OCI-LY3 (cell line): Measurements from ENCODE around the gene BRF1.

Experiments
- H2AFZ ChIP-seq: fragments of 200-600, 300-600 bp; shearing (Covaris generic); 2 replicates; pipeline ENCODE4 v1.6.0; 2014; ENCODE audit warnings: antibody characterized with exemption, low read depth, low read length
- H3K27ac ChIP-seq: fragments of 200-600, 300-600 bp; sonication (generic); 2 replicates; pipeline ENCODE4 v1.5.1; 2014; ENCODE audit warnings: mild to moderate bottlenecking, low read length, moderate library complexity, mixed read lengths
- H3K27me3 ChIP-seq: fragments of 200-600, 300-600 bp; sonication (generic); 2 replicates; pipeline ENCODE4 v1.6.1; 2014; ENCODE audit warnings: low read depth, low read length, mixed read lengths
- H3K36me3 ChIP-seq: fragments of 200-600, 300-600 bp; sonication (generic); replicated peaks from 2 replicates; pipeline ENCODE3; 2014; ENCODE audit warnings: low read depth, low read length, mixed read lengths
- H3K4me1 ChIP-seq: fragments of 300-600, 200-600 bp; sonication (generic); 2 replicates; pipeline ENCODE4 v1.6.1; 2014; ENCODE audit warnings: low read length, mixed read lengths
- H3K4me2 ChIP-seq: fragments of 200-600, 300-600 bp; sonication (generic); 2 replicates; pipeline ENCODE4 v1.6.1; 2014; ENCODE audit warnings: low read length, mixed read lengths
- H3K4me3 ChIP-seq: fragments of 300-600, 200-600 bp; sonication (generic); 2 replicates; pipeline ENCODE4 v1.5.1; 2014; ENCODE audit warnings: antibody characterized with exemption, mild to moderate bottlenecking, low read length, moderate library complexity
- H3K79me2 ChIP-seq: fragments of 300-600, 200-600 bp; shearing (Covaris generic); 2 replicates; pipeline ENCODE4 v1.6.1; 2014; ENCODE audit warnings: mild to moderate bottlenecking, low read length, mixed read lengths
- H3K9ac ChIP-seq: fragments of 300-600, 200-600 bp; shearing (Covaris generic); 2 replicates; pipeline ENCODE4 v1.6.0; 2014; ENCODE audit warnings: mild to moderate bottlenecking, low read length, moderate library complexity
- H3K9me3 ChIP-seq: fragments of 200-600, 300-600 bp; shearing (Covaris generic); 2 replicates; pipeline ENCODE4 v1.6.1; 2014; ENCODE audit warnings: low read length, mixed read lengths; ENCODE audit not compliant: insufficient read depth
- H4K20me1 ChIP-seq: fragments of 200-600, 300-600 bp; sonication (generic); 2 replicates; pipeline ENCODE4 v1.6.1; 2016; ENCODE audit warnings: low read length, mixed read lengths; ENCODE audit not compliant: insufficient read depth
- EZH2phosphoT487 ChIP-seq: fragments of 200-600 bp; shearing (Covaris generic); IDR thresholded peaks from 2 replicates; pipeline ENCODE4 v1.6.1; 2018; ENCODE audit warnings: antibody characterized with exemption, mixed run types, low read depth
- TF ChIP-seq, protein P1 (sequence below): fragments of 200-600, 300-600 bp; sonication (generic); IDR thresholded peaks from 2 replicates; pipeline ENCODE4 v1.5.1; 2014; ENCODE audit warnings: antibody characterized with exemption, low read length, low read depth

Gene BRF1

DNA sequence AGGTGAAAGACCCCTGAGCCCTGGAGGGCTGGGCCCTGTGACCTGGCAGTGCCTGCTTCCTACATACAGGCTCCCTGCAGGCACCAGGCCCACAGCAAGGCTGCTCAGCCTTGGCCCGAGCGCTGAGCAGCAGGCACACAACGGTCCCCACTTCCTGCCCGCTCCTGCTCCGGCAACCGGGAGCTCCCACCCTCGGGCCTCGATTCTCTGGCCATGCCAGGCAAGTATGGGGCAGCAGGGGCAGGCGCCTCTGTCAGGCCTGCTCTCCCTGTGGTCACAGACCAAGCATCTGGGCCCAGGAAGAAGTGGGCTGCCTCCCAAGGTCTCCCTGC lies 89.1 kb downstream of the BRF1 start:
- no peaks in the 10 kb centered on the region for H3K9me3 ChIP-seq
- no peaks in the 10 kb centered on the region for H3K36me3 ChIP-seq
- 0 out of 2 replicates have a peak, but pooled peaks cover 6% of the 10 kb centered on the region for H4K20me1 ChIP-seq
- no peak overlapping the region for H3K4me3 ChIP-seq
- no peak for TF ChIP-seq EZH2phosphoT487
- TF ChIP-seq, protein P1, sequence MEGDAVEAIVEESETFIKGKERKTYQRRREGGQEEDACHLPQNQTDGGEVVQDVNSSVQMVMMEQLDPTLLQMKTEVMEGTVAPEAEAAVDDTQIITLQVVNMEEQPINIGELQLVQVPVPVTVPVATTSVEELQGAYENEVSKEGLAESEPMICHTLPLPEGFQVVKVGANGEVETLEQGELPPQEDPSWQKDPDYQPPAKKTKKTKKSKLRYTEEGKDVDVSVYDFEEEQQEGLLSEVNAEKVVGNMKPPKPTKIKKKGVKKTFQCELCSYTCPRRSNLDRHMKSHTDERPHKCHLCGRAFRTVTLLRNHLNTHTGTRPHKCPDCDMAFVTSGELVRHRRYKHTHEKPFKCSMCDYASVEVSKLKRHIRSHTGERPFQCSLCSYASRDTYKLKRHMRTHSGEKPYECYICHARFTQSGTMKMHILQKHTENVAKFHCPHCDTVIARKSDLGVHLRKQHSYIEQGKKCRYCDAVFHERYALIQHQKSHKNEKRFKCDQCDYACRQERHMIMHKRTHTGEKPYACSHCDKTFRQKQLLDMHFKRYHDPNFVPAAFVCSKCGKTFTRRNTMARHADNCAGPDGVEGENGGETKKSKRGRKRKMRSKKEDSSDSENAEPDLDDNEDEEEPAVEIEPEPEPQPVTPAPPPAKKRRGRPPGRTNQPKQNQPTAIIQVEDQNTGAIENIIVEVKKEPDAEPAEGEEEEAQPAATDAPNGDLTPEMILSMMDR: no peak
- no peaks in the 10 kb centered on the region for H3K27me3 ChIP-seq
- H3K4me2 ChIP-seq: no peak overlapping the region
- no peak overlapping the region for H3K9ac ChIP-seq
- no peak overlapping the region for H2AFZ ChIP-seq
- no peaks in the 10 kb centered on the region for H3K4me1 ChIP-seq
- H3K27ac ChIP-seq: no peak overlapping the region
- H3K79me2 ChIP-seq: no peaks in the 10 kb centered on the region

DNA sequence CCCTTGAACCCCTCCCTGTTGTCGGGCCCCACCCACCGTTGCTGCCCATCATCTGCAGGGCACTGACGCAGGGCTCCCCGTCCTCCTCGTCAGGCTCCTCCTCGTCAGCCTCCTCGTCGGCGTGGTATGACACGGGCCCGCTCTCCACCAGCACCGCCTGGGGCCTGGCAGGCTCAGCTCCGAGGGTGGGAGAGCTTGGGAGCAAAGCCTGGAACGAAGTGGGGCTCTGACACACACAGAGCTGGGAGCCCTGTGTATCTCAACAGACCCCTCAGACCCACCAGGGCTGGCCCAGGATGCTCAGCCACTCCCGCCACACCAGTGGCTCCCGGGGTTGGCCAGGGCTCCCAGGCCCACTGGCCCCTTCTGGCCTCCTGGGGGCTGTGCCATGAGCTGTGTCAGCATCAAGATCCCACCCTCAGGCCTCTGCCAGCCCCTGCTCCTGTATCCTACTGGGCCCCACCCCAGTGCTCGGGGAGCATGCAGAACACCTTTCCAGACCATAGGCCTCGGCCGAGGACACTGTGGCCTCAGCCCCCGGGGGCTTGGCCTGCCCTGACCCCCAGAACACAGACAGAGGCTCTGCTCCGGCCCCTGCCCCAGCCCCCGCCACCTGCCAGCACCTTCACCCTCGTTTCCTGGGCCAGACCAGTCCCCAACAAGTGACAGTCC lies 89.6 kb downstream of the BRF1 start:
- TF ChIP-seq, protein P1: no peak
- TF ChIP-seq EZH2phosphoT487: no peak
- Histone ChIP-seq H2AFZ (no peak overlapping the region), H3K27ac (no peak overlapping the region), H3K27me3 (no peaks in the 10 kb centered on the region), H3K79me2 (no peaks in the 10 kb centered on the region), H3K4me3 (no peak overlapping the region), H3K9me3 (no peaks in the 10 kb centered on the region), H3K9ac (no peak overlapping the region), H4K20me1 (0 out of 2 replicates have a peak, but pooled peaks cover 6% of the 10 kb centered on the region), H3K4me1 (no peaks in the 10 kb centered on the region), H3K36me3 (no peaks in the 10 kb centered on the region), H3K4me2 (no peak overlapping the region)

DNA sequence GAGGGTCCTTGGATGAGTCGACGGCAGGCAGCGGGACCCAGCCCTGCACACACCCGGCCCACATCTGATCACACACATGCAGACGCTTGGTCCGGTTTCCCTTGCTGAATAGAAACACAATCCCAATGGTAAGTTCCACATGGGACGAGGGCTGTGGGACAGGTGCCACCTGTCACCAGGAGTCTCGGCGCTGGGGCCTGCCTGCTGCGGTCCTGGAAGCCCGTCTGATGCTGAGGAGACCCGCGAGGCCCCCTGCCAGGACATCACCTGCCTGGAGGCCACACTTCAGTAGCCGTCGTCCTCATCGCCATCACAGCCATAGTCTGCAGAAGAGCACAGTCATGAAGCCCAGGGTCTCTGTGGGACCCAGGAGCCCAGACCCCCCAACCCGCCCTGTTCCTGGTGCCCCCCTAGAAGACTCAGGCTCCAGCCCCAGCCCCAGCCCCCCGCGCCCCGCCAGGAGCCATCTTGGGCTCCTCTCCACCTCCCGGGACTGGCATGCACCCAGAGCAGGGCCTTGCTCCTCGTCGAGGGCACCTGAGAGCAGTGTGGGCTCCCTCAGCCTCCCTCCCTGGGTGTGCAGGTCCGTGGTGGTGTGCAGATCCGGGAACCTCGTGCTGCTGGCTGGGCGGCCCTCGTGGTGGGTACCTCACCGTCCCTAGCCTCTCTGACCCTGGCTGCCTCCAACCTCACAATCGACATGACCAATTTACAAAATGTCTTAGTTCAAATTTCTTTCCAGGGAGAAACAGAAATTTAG lies 90.4 kb downstream of the BRF1 start:
- Histone ChIP-seq H3K4me1 (no peaks in the 10 kb centered on the region), H3K36me3 (no peaks in the 10 kb centered on the region), H2AFZ (no peak overlapping the region), H3K4me2 (no peak overlapping the region), H3K4me3 (no peak overlapping the region), H3K79me2 (no peaks in the 10 kb centered on the region), H3K27ac (no peak overlapping the region), H4K20me1 (0 out of 2 replicates have a peak, but pooled peaks cover 6% of the 10 kb centered on the region), H3K9me3 (no peaks in the 10 kb centered on the region), H3K9ac (no peak overlapping the region), H3K27me3 (no peaks in the 10 kb centered on the region)
- TF ChIP-seq, protein P1: no peak
- TF ChIP-seq EZH2phosphoT487: no peak

DNA sequence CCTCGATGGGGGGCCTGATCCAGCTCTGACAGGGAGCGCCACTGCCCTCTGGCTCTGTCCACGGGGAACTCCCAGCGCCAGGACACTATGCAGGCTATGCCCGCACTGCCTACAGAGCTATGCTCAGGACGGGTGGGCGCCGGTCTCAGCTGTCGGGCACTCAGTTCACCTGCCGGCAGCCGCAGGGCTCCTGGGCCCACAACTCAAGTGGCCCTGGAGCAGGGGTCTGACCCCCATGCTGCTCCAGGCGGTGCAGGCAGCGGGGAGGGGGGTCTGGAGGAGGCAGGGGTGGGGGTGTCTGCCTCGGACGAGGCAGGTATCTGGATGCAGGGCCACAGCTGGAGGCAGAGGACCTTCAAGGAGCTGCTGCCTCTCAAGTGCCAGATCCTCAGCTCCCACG lies 91.2 kb downstream of the BRF1 start:
- no peak overlapping the region for H3K9ac ChIP-seq
- H3K27ac ChIP-seq: no peak overlapping the region
- no peaks in the 10 kb centered on the region for H3K36me3 ChIP-seq
- peaks cover 3% of the 10 kb centered on the region; the same call in 1 of the 2 replicates for H3K27me3 ChIP-seq
- TF ChIP-seq, protein P1: no peak
- no peak for TF ChIP-seq EZH2phosphoT487
- no peaks in the 10 kb centered on the region for H3K9me3 ChIP-seq
- no peak overlapping the region for H2AFZ ChIP-seq
- H4K20me1 ChIP-seq: no peaks in the 10 kb centered on the region
- H3K4me2 ChIP-seq: no peak overlapping the region
- no peaks in the 10 kb centered on the region for H3K79me2 ChIP-seq
- H3K4me3 ChIP-seq: no peak overlapping the region
- no peaks in the 10 kb centered on the region for H3K4me1 ChIP-seq
